Prostate gland (tissue), 2 donors: ENCODE measurements around the gene KCNH3. TPM values are rescaled to one million over a fixed set of nuclear protein-coding genes. Genes with fewer than 3 reads are reported as not detected.
A peak's percentile ranks its signal among the peaks of the same experiment; 100 is the strongest.

Experiments used
- DNase-seq: peaks from one replicate; pipeline ENCODE4 v3.0.0-alpha.2; 2019; ENCODE audit warnings: low spot score
- H3K27ac ChIP-seq, 2 donors: fragments of 200-600 bp; sonication (generic); 2 replicates each; pipeline ENCODE4 v1.5.1; 2017 to 2019
- H3K27me3 ChIP-seq: fragments of 200-600 bp; sonication (generic); replicated peaks from 2 replicates; pipeline ENCODE4 v1.5.1; 2019; ENCODE audit not compliant: insufficient read depth
- H3K36me3 ChIP-seq, 2 donors: fragments of 200-600 bp; sonication (generic); 1 replicate in 1 of 2; 2 replicates in 1 of 2; pipeline versions ENCODE4 v1.5.1 to v1.8.1; 2017 to 2019
- H3K4me1 ChIP-seq: fragments of 200-600 bp; sonication (generic); replicated peaks from 2 replicates; pipeline ENCODE4 v1.5.1; 2019
- H3K4me3 ChIP-seq, 2 donors: fragments of 200-600 bp; sonication (generic); 2 replicates each; pipeline ENCODE4 v1.5.1; 2017 to 2019
- H3K9me3 ChIP-seq: fragments of 200-600 bp; sonication (generic); 2 replicates; pipeline ENCODE4 v1.5.1; 2017
- CTCF ChIP-seq, 4 experiments: fragments of 200-600 bp in 2 of 4; fragments of 450-650 bp in 2 of 4; sonication (generic) in 2 of 4; IDR thresholded peaks; 1 replicate in 3 of 4; 2 replicates in 1 of 4; pipeline ENCODE4 v1.5.1; 2016 to 2019; ENCODE audit warnings: antibody characterized with exemption in 4 of 4, mild to moderate bottlenecking in 2 of 4, moderate library complexity in 2 of 4
- POLR2A ChIP-seq: fragments of 450-650 bp; IDR thresholded peaks from one replicate; pipeline ENCODE4 v1.6.1; 2016; ENCODE audit warnings: antibody characterized with exemption, mild to moderate bottlenecking
- POLR2AphosphoS5 ChIP-seq: sonication (generic); formaldehyde crosslinking; IDR thresholded peaks from one replicate; pipeline ENCODE4 v1.6.1; 2017; ENCODE audit warnings: antibody characterized with exemption
- WGBS: methylation state at CpG from one replicate; pipeline ENCODE4 v1.1.5; 2018; 5-methylcytosine and 5-hydroxymethylcytosine counted together
- intact Hi-C: fragments of 100-400 bp; cut with DNase I; formaldehyde crosslinking; loops from one replicate; pipeline ENCODE4 v1.14.2; 2022
- total RNA-seq, 2 donors: library from RNA; depleted of rRNA; stranded (reverse); fragments of >200 nt; gene quantifications; one replicate each; pipeline ENCODE4 v1.1.0, GENCODE V29; 2016

The KCNH3 gene
- total RNA-seq, 2 donors from 2014 or later: 1.8 to 2.2 TPM

- no peaks in the 10 kb centered on the region for H3K27me3 ChIP-seq
- peaks cover 3% of the 10 kb centered on the region for H3K4me1 ChIP-seq
- peaks cover 7 to 16% of the 10 kb centered on the region in 2 donors for H3K36me3 ChIP-seq
- WGBS: under 1% methylated on average over 42 of the region's 54 CpGs
- peak; percentile 83 for DNase-seq
- intact Hi-C loops: no loop called here
- no peaks in the 10 kb centered on the region for H3K9me3 ChIP-seq
- peak within 1 kb of the TSS; percentile 64 to 88 for H3K4me3 ChIP-seq
- peak within 1 kb of the TSS; percentile 82 to 87 for H3K27ac ChIP-seq
- TF ChIP-seq POLR2AphosphoS5: peak; percentile 94
- TF ChIP-seq CTCF (IDR thresholded peaks at IDR 0.05): no peak
- TF ChIP-seq POLR2A: peak; percentile 20
These were observed 29.0 kb downstream of the KCNH3 start, which contains the start of gene MCRS1 for GRCh38 chr12:49567611-49568441. TSS of gene MCRS1 (minus strand) at chr12:49568142. CDS start at chr12:49566731, 1,411 bp downstream.

DNA sequence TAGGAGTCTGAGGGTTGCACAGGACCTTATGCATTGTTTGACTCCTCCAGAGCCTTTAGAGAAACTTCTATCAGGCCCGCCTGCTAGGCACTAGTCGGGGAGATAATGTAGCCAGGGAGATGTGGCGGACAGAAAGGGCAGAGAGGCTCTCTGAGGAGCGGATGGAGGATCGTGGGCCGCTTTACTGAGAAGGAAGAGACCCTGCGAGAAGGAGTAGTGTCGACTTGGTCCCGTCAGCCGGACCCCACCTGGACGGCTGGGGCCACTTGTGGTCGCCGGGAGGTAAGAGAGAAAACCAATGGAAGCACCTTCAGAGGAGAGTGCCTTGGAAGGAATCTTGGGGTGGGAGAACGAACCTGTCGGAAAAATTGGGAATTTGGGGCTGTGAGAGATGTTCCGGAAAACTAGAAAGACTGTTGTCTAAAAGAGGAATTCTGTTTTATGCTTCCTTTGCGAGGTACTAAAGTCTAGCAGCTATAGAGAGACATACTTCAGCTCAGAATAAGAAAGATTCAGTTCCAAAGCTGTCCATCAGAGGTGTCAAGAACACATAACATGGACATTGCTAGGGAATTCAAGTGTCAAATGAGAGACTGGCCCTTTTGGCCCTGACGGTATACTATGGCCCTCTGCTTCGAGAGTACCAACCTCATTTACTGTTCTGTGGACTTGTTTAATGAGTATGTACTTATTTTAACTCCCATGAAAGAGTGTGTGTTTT, 29.8 kb downstream of the KCNH3 start:
- Histone ChIP-seq H3K27me3 (no peaks in the 10 kb centered on the region), H3K4me3 (peak overlapping the region; percentile 64 to 88), H3K27ac (peak overlapping the region; percentile 82 to 87), H3K36me3 (peaks cover 1 to 10% of the 10 kb centered on the region in 2 donors), H3K4me1 (peaks cover 3% of the 10 kb centered on the region), H3K9me3 (no peaks in the 10 kb centered on the region)
- WGBS: 1% methylated on average over 19 of the region's 19 CpGs
- intact Hi-C loops: no loop called here
- no peak for DNase-seq
- TF ChIP-seq POLR2A: no peak
- no peak for TF ChIP-seq POLR2AphosphoS5
- no peak for TF ChIP-seq CTCF (IDR thresholded peaks at IDR 0.05)

- H3K9me3 ChIP-seq: no peaks in the 10 kb centered on the region
- H3K4me3 ChIP-seq: no peak overlapping the region
- intact Hi-C loops: no loop called here
- H3K4me1 ChIP-seq: no peaks in the 10 kb centered on the region
- WGBS: 83% methylated on average over 9 of the region's 9 CpGs
- TF ChIP-seq POLR2A: no peak
- no peak for TF ChIP-seq POLR2AphosphoS5
- no peak for TF ChIP-seq CTCF (IDR thresholded peaks at IDR 0.05)
- no peak for DNase-seq
- H3K27ac ChIP-seq: no peak overlapping the region
- H3K27me3 ChIP-seq: no peaks in the 10 kb centered on the region
- no peaks in the 10 kb centered on the region for H3K36me3 ChIP-seq
These were observed 38.9 kb downstream of the KCNH3 start for GRCh38 chr12:49577589-49578315.

DNA sequence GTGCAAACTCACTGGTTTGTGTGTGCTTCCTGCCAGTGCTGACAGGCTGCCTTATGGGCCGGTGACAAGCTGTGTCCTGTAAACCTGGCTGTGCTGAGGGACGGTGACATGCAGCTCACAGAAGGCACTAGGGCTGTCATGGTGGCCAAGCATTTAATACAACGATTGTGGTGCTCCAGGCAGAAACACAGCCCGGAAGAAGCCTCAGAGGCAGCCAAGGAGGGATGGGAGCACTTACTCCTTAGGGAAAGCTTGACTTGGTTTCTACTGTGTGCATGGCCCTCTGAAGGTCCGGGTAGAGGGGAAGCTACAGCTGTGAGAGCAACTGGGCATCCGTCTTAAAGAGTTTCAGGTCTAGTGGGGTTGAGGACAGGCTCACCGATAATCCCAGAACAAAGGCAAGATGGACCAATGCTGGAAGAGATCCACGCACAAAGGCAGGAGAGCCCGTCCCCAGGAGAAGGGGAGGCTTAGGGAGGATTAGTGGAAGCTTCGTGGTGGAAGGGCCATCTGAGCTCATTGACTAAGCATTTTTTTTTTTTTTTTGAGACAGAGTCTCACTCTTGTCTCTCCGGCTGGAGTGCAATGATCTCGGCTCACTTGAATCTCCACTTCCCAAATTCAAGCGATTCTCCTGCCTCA, 39.8 kb downstream of the KCNH3 start:
- no peak overlapping the region for H3K4me3 ChIP-seq
- no peak for DNase-seq
- no peaks in the 10 kb centered on the region for H3K27me3 ChIP-seq
- H3K4me1 ChIP-seq: no peaks in the 10 kb centered on the region
- no peak for TF ChIP-seq POLR2A
- TF ChIP-seq CTCF (IDR thresholded peaks at IDR 0.05): no peak
- TF ChIP-seq POLR2AphosphoS5: no peak
- no peaks in the 10 kb centered on the region for H3K9me3 ChIP-seq
- intact Hi-C loops: no loop called here
- H3K36me3 ChIP-seq: no peaks in the 10 kb centered on the region
- WGBS: 88% methylated on average over 13 of the region's 13 CpGs
- no peak overlapping the region for H3K27ac ChIP-seq
